ENCODE measurements around the gene EYA4.

GRCh38 chr6:133225560-133225959, 15.6 kb upstream of the EYA4 start:
- TF ChIP-seq CTCF (IDR thresholded peaks at IDR 0.05; ENCODE audit: low read depth, low read length) (no peak), POLR2A (IDR thresholded peaks at IDR 0.05; ENCODE audit: extremely low read depth, insufficient read length) (no peak), MAX (IDR thresholded peaks at IDR 0.05; ENCODE audit: low read depth, low read length) (no peak), MYC (IDR thresholded peaks at IDR 0.05; ENCODE audit: low read depth, low read length) (no peak)
